Neural progenitor cell (in vitro differentiated cells): Measurements from ENCODE around the gene AHI1. TPM values are rescaled to one million over a fixed set of nuclear protein-coding genes. Genes with fewer than 3 reads are reported as not detected.

Experiments
- DNase-seq: peaks from one replicate; pipeline ENCODE4 v3.0.0-alpha.2; 2016; ENCODE audit warnings: low spot score
- H2AFZ ChIP-seq: fragments of 200-600 bp; sonication (generic); replicated peaks from 2 replicates; pipeline ENCODE4 v1.6.1; 2016; ENCODE audit warnings: antibody characterized with exemption
- H3F3A ChIP-seq: fragments of 200-600 bp; sonication (generic); 2 replicates; pipeline ENCODE4 v1.6.1; 2016; ENCODE audit warnings: antibody characterized with exemption, low read depth
- H3K27ac ChIP-seq: fragments of 200-600 bp; sonication (generic); 2 replicates; pipeline ENCODE4 v1.5.1; 2016; ENCODE audit warnings: mild to moderate bottlenecking
- H3K27me3 ChIP-seq: fragments of 200-600 bp; sonication (generic); 2 replicates; pipeline ENCODE4 v1.6.1; 2016; ENCODE audit warnings: mild to moderate bottlenecking, moderate library complexity
- H3K36me3 ChIP-seq: fragments of 200-600 bp; sonication (generic); 2 replicates; pipeline ENCODE4 v1.5.1; 2016
- H3K4me1 ChIP-seq: fragments of 200-600 bp; sonication (generic); 2 replicates; pipeline ENCODE4 v1.6.1; 2016; ENCODE audit warnings: mixed run types
- H3K4me2 ChIP-seq: fragments of 200-600 bp; sonication (generic); 2 replicates; pipeline ENCODE4 v1.6.1; 2016
- H3K4me3 ChIP-seq: fragments of 200-600 bp; sonication (generic); 2 replicates; pipeline ENCODE4 v1.5.1; 2016
- H3K79me2 ChIP-seq: fragments of 200-600 bp; sonication (generic); 2 replicates; pipeline ENCODE4 v1.6.1; 2016; ENCODE audit warnings: low read depth
- H3K9ac ChIP-seq: fragments of 200-600 bp; sonication (generic); 2 replicates; pipeline ENCODE4 v1.6.1; 2016
- H3K9me3 ChIP-seq: fragments of 200-600 bp; sonication (generic); 2 replicates; pipeline ENCODE4 v1.5.1; 2016; ENCODE audit warnings: low read depth
- H4K20me1 ChIP-seq: fragments of 200-600 bp; sonication (generic); 2 replicates; pipeline ENCODE4 v1.6.1; 2016; ENCODE audit warnings: low read depth
- H3K27ac Mint-ChIP-seq: 3 replicates; pipeline ENCODE4 v1.8.0; 2021; ENCODE audit warnings: mixed read lengths
- H3K27me3 Mint-ChIP-seq: 2 replicates; pipeline ENCODE4 v1.8.0; 2022; ENCODE audit warnings: low read depth, mild to moderate bottlenecking, inconsistent platforms, moderate library complexity, mixed read lengths; ENCODE audit not compliant: insufficient read depth
- H3K36me3 Mint-ChIP-seq: 3 replicates; pipeline ENCODE4 v1.8.0; 2021; ENCODE audit warnings: mixed read lengths
- H3K4me1 Mint-ChIP-seq: 3 replicates; pipeline ENCODE4 v1.8.0; 2021; ENCODE audit warnings: mixed read lengths
- H3K4me3 Mint-ChIP-seq: 3 replicates; pipeline ENCODE4 v1.8.0; 2021; ENCODE audit warnings: mild to moderate bottlenecking, moderate library complexity, mixed read lengths
- H3K9me3 Mint-ChIP-seq: 3 replicates; pipeline ENCODE4 v1.8.0; 2020; ENCODE audit warnings: mixed read lengths
- EZH2 ChIP-seq: fragments of 200-600 bp; sonication (generic); IDR thresholded peaks from 2 replicates; pipeline ENCODE4 v1.6.1; 2017; ENCODE audit warnings: antibody characterized with exemption, mild to moderate bottlenecking, moderate library complexity
- EZH2phosphoT487 ChIP-seq: fragments of 200-600 bp; sonication (generic); IDR thresholded peaks from 2 replicates; pipeline ENCODE4 v1.6.1; 2017; ENCODE audit warnings: antibody characterized with exemption
- total RNA-seq: library from RNA; depleted of rRNA; stranded (reverse); fragments of >200 nt; gene quantifications from 2 replicates; pipeline ENCODE4 v1.2.3, GENCODE V29; 2015; ENCODE audit warnings: low replicate concordance
- TF ChIP-seq, protein P1 (sequence below): fragments of 200-600 bp; sonication (generic); IDR thresholded peaks from 2 replicates; pipeline ENCODE4 v1.5.1; 2017; ENCODE audit warnings: antibody characterized with exemption, mild to moderate bottlenecking

The AHI1 gene
- total RNA-seq, 1 donor from 2014 or later: 26.2 TPM

- no peaks in the 10 kb centered on the region for H4K20me1 ChIP-seq
- H3K4me1 Mint-ChIP-seq: no peaks in the 10 kb centered on the region
- H3K27me3 Mint-ChIP-seq: no peaks in the 10 kb centered on the region
- no peaks in the 10 kb centered on the region for H3K9me3 Mint-ChIP-seq
- no peak for DNase-seq
- no peaks in the 10 kb centered on the region for H3K9me3 ChIP-seq
- no peak overlapping the region for H3K27ac ChIP-seq
- peaks cover 4% of the 10 kb centered on the region for H3K36me3 Mint-ChIP-seq
- TF ChIP-seq, protein P1, sequence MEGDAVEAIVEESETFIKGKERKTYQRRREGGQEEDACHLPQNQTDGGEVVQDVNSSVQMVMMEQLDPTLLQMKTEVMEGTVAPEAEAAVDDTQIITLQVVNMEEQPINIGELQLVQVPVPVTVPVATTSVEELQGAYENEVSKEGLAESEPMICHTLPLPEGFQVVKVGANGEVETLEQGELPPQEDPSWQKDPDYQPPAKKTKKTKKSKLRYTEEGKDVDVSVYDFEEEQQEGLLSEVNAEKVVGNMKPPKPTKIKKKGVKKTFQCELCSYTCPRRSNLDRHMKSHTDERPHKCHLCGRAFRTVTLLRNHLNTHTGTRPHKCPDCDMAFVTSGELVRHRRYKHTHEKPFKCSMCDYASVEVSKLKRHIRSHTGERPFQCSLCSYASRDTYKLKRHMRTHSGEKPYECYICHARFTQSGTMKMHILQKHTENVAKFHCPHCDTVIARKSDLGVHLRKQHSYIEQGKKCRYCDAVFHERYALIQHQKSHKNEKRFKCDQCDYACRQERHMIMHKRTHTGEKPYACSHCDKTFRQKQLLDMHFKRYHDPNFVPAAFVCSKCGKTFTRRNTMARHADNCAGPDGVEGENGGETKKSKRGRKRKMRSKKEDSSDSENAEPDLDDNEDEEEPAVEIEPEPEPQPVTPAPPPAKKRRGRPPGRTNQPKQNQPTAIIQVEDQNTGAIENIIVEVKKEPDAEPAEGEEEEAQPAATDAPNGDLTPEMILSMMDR: no peak
- TF ChIP-seq EZH2phosphoT487 (no peak), EZH2 (no peak)
- H3K79me2 ChIP-seq: no peaks in the 10 kb centered on the region
- no peaks in the 10 kb centered on the region for H3K27me3 ChIP-seq
- no peaks in the 10 kb centered on the region for H3K36me3 ChIP-seq
- H3K27ac Mint-ChIP-seq: no peak overlapping the region
- H3K4me3 ChIP-seq: no peak overlapping the region
- no peaks in the 10 kb centered on the region for H3K4me1 ChIP-seq
- no peaks in the 10 kb centered on the region for H3F3A ChIP-seq
- H3K4me2 ChIP-seq: no peak overlapping the region
- H3K4me3 Mint-ChIP-seq: no peak overlapping the region
- H2AFZ ChIP-seq: no peak overlapping the region
- no peak overlapping the region for H3K9ac ChIP-seq
Measured at GRCh38 chr6:135390458-135390857, 107.1 kb downstream of the AHI1 start.

DNA sequence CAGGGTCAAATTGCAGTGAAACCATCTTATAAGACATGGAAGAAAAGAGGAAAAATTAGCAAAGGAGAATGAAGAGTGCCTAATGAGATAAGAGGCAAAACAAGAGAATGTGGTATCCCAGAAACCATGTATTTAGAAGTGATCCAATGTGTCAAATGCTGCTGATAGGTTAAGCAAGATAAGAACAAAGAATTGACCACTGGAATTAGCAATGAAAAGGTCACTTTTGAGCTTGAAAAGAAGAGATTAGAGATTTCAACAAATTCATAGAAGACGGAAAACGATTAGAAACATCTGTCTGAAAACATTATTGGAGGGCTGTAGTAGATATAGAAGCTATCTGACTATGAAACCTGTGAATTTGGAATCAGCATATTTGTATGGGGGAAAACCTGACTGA, 112.2 kb downstream of the AHI1 start:
- Mint-ChIP-seq H3K4me1 (no peaks in the 10 kb centered on the region), H3K27ac (no peak overlapping the region), H3K27me3 (no peaks in the 10 kb centered on the region), H3K9me3 (no peaks in the 10 kb centered on the region), H3K36me3 (peaks cover 4% of the 10 kb centered on the region), H3K4me3 (no peak overlapping the region)
- Histone ChIP-seq H3K9ac (no peak overlapping the region), H3K27me3 (no peaks in the 10 kb centered on the region), H3F3A (no peaks in the 10 kb centered on the region), H3K4me1 (no peaks in the 10 kb centered on the region), H3K4me3 (no peak overlapping the region), H3K4me2 (no peak overlapping the region), H2AFZ (no peak overlapping the region), H3K79me2 (no peaks in the 10 kb centered on the region), H4K20me1 (no peaks in the 10 kb centered on the region), H3K36me3 (no peaks in the 10 kb centered on the region), H3K27ac (no peak overlapping the region), H3K9me3 (no peaks in the 10 kb centered on the region)
- DNase-seq: no peak
- TF ChIP-seq, protein P1: no peak
- TF ChIP-seq EZH2: no peak
- no peak for TF ChIP-seq EZH2phosphoT487

- H2AFZ ChIP-seq: no peak overlapping the region
- no peaks in the 10 kb centered on the region for H3K4me1 ChIP-seq
- no peaks in the 10 kb centered on the region for H3K9me3 ChIP-seq
- no peak overlapping the region for H3K27ac ChIP-seq
- H3K79me2 ChIP-seq: no peaks in the 10 kb centered on the region
- H3F3A ChIP-seq: no peaks in the 10 kb centered on the region
- no peak overlapping the region for H3K4me2 ChIP-seq
- H3K27me3 ChIP-seq: no peaks in the 10 kb centered on the region
- no peak for DNase-seq
- H3K4me3 ChIP-seq: no peak overlapping the region
- Mint-ChIP-seq H3K4me1 (no peaks in the 10 kb centered on the region), H3K36me3 (peaks cover 4% of the 10 kb centered on the region), H3K27me3 (no peaks in the 10 kb centered on the region), H3K27ac (no peak overlapping the region), H3K9me3 (no peaks in the 10 kb centered on the region), H3K4me3 (no peak overlapping the region)
- no peak overlapping the region for H3K9ac ChIP-seq
- TF ChIP-seq EZH2phosphoT487: no peak
- no peaks in the 10 kb centered on the region for H4K20me1 ChIP-seq
- H3K36me3 ChIP-seq: no peaks in the 10 kb centered on the region
Measured at GRCh38 chr6:135383766-135384165, 113.8 kb downstream of the AHI1 start.

DNA sequence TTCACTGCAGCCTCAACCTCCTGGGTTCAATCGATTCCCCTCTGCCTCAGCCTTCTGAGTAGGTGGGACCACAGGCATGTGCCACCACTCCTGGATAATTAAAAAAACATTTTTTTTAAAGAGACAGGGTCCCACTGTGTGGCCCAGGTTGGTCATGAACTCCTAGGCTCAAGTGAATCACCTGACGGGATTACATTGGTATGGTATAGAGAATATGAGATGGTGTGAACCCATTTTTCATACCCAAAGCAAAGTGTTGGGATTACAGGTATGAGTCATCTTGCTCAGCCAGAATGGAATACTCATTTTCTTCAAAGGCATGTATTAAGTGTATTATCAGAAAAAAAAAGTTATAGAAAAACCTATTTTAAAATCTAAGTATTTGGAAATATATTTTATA, 114.2 kb downstream of the AHI1 start:
- no peak overlapping the region for H3K27ac ChIP-seq
- H2AFZ ChIP-seq: no peak overlapping the region
- no peak overlapping the region for H3K9ac ChIP-seq
- H3K4me3 ChIP-seq: no peak overlapping the region
- Mint-ChIP-seq H3K27ac (no peak overlapping the region), H3K36me3 (peaks cover 4% of the 10 kb centered on the region), H3K4me3 (no peak overlapping the region), H3K9me3 (no peaks in the 10 kb centered on the region), H3K4me1 (no peaks in the 10 kb centered on the region), H3K27me3 (no peaks in the 10 kb centered on the region)
- no peak for TF ChIP-seq EZH2
- TF ChIP-seq, protein P1: no peak
- TF ChIP-seq EZH2phosphoT487: no peak
- no peaks in the 10 kb centered on the region for H3K9me3 ChIP-seq
- DNase-seq: no peak
- H3K79me2 ChIP-seq: no peaks in the 10 kb centered on the region
- H3K27me3 ChIP-seq: no peaks in the 10 kb centered on the region
- H3K36me3 ChIP-seq: no peaks in the 10 kb centered on the region
- no peaks in the 10 kb centered on the region for H3F3A ChIP-seq
- H3K4me2 ChIP-seq: no peak overlapping the region
- H3K4me1 ChIP-seq: no peaks in the 10 kb centered on the region
- H4K20me1 ChIP-seq: no peaks in the 10 kb centered on the region
